Motor neuron (in vitro differentiated cells): ENCODE results near the gene SV2C. TPM values are rescaled to one million over a fixed set of nuclear protein-coding genes. Genes with fewer than 3 reads are reported as not detected.
A peak's percentile ranks its signal among the peaks of the same experiment; 100 is the strongest.

Experiments used
- ATAC-seq, 8 experiments: fragments of 200-7000 bp; cut with Tn5 transposase; replicated peaks in 6 of 8; 2 replicates each; pipeline ENCODE4 v1.8.0; 2021; ENCODE audit warnings: mild to moderate bottlenecking in 8 of 8, moderate library complexity in 8 of 8
- H3K27ac ChIP-seq, 2 donors: fragments of 250-450 bp; sonication (Bioruptor Pico); 2 replicates each; pipeline ENCODE4 v1.9.0; 2021; ENCODE audit warnings: antibody characterized with exemption in 2 of 2, mild to moderate bottlenecking in 2 of 2, moderate library complexity in 1 of 2
- H3K4me1 ChIP-seq, 2 donors: fragments of 250-450 bp; sonication (Bioruptor Pico); replicated peaks in 1 of 2; 2 replicates each; pipeline ENCODE4 v1.6.1; 2021; ENCODE audit warnings: antibody characterized with exemption in 2 of 2, mild to moderate bottlenecking in 2 of 2, moderate library complexity in 1 of 2
- H3K4me3 ChIP-seq, 5 donors: fragments of 250-450 bp; sonication (Bioruptor Pico); 2 replicates each; pipeline ENCODE4 v1.9.0; 2021; ENCODE audit warnings: antibody characterized with exemption in 5 of 5, mild to moderate bottlenecking in 5 of 5, moderate library complexity in 4 of 5
- WGBS, 10 experiments: fragments of 450-650 bp; shearing (Covaris generic); methylation state at CpG; one replicate each; pipeline ENCODE4 v1.0.0; 2022; 5-methylcytosine and 5-hydroxymethylcytosine counted together
- in situ Hi-C, 9 experiments: fragments of 400-800 bp; cut with MboI; loops; one replicate each; pipeline ENCODE4 v1.15.0; 2021; ENCODE audit warnings: low sequenced_read_pairs in 9 of 9, low pct_unique_long_range_greater_than_20kb in 2 of 9; ENCODE audit not compliant: unreplicated experiment in 9 of 9
- total RNA-seq, 8 experiments: library from RNA; unstranded; fragments of 300-600 nt; gene quantifications; 2 replicates each; pipeline versions ENCODE4 v1.2.3 to v1.2.4, GENCODE V29; 2022

The SV2C gene
- total RNA-seq, 8 experiments from 2014 or later: 0.20 to 21.8 (median 11.5) TPM

DNA sequence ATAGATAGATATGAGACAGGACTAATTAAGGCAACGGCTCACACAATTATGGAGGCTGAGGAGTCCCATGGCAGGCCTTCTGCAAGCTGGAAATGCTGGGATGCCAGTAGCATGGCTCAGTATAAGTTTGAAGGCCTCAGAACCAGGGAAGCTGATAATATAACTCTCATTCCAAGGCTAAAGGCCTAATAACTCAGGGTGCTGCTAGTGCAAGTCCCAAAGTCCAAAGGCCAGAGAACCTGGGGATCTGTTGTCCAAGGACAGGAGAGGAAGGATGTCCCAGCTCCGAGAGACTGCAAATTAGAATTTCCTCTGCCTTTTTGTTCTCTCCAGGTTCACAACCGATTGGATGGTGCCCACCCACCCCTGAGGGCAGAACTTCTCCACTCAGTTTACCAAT is 114.5 kb downstream of the SV2C start:
- no peak for ATAC-seq
- Histone ChIP-seq H3K4me3 (no peak overlapping the region), H3K4me1 (peaks cover 6 to 16% of the 10 kb centered on the region in 2 donors), H3K27ac (no peak overlapping the region)
- in situ Hi-C loops: no loop called here
- 13 to 90% (median 83%) methylated on average over 1 to 3 of the region's 3 CpGs; no CpG with 5 or more reads in 4 of the 10 experiments for WGBS, 10 experiments

DNA sequence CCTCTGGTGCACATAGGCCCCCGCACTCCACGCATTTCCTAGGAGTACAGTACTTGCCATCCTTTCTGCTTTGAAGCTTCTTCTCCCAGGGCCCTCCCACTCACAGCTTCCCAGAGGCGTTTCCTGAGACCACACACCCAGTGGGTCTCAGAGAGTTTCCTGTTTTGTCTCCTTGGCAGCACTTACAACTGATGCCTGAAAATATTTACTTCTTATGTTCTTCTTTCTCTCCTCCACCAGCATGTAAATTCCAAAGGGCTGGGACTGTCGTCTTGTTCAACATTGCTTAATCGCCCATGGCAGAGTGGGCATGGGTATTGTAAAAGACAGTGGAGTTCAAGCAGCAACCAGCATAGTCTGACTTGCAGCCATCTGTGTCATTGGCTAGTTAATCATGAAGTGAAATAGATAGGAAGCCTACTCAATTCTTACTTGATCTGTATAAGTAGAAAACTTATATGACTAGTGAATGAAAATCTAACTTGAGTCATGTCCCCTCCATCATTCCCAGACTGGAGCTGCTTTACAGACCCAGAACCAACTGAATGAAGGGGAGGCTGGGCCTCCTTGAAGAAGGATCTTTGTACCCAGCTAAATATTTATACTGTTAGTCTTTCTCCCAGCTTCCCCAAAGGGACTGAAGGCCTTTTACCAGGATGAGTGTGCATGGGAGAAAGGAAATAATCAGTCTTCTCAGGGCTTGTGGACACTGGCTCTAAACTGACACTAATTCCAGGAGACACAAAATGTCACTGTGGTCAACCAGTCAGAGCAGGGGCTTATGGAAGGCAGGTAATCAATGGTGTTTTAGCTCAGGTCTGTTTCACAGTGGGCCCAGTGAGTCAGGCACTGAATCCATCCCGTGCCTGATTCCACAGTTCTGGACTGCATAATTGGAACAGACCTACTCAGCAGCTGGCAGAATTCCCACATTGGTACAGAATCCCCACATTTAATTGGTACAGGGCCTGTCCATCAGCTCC is 116.4 kb downstream of the SV2C start:
- no peak overlapping the region for H3K4me3 ChIP-seq
- no peak overlapping the region for H3K27ac ChIP-seq
- WGBS, 10 experiments: 15 to 94% (median 80%) methylated on average over 1 to 5 of the region's 6 CpGs; no CpG with 5 or more reads in 1 of the 10 experiments
- peak in 3 of 8 experiments; percentile 33 to 96 (median 47) for ATAC-seq
- H3K4me1 ChIP-seq: peaks cover 8 to 9% of the 10 kb centered on the region in 2 donors
- in situ Hi-C loops: no loop called here

DNA sequence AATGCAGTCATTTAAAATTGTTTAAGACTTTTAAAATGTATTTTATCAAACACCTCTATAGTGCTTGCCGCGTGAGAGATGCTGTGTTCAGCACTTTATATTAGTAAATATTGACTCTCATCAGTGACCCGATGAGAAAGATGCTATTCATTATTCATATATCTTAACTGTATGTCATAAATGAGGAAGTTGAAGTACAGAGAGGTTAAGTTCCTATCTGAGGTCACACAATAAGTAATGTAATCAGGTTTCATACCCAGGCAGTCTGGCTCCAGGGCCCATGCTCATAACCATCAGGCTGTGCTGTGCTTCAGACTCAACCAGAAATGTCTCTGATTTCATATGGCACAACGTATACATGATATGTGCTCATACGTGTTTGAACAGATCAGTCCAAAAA is 119.0 kb downstream of the SV2C start:
- in situ Hi-C loops: no loop called here
- H3K27ac ChIP-seq: no peak overlapping the region
- no peak overlapping the region for H3K4me3 ChIP-seq
- no peak for ATAC-seq
- WGBS, 10 experiments: 40 to 100% (median 92%) methylated on average over 2 to 5 of the region's 5 CpGs
- peaks cover 4 to 5% of the 10 kb centered on the region in 2 donors for H3K4me1 ChIP-seq

DNA sequence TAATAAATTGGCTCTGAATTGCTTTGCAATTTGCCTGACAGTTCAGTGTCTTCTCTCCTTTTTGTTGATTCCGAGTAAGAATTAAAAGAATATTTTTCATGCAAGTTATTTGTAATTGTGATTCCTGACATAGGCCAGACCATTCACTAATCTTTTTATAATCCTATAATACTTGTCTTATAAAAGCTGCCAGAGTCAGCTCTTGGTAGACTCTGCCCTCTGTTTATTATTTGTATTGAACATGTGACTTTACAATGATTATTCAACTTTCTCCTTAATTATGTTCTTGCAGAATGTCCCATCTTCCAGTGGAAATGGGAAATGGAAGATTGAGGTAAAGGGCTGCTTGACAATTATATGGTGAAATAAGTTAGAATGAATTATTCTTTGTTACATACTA is 121.0 kb downstream of the SV2C start:
- ATAC-seq: no peak
- H3K4me1 ChIP-seq: peaks cover 4 to 5% of the 10 kb centered on the region in 2 donors
- in situ Hi-C loops: no loop called here
- no peak overlapping the region for H3K4me3 ChIP-seq
- 0 to 100% (median 70%) methylated on average over 1 of the region's 1 CpG; no CpG with 5 or more reads in 1 of the 10 experiments for WGBS, 10 experiments
- H3K27ac ChIP-seq: no peak overlapping the region

DNA sequence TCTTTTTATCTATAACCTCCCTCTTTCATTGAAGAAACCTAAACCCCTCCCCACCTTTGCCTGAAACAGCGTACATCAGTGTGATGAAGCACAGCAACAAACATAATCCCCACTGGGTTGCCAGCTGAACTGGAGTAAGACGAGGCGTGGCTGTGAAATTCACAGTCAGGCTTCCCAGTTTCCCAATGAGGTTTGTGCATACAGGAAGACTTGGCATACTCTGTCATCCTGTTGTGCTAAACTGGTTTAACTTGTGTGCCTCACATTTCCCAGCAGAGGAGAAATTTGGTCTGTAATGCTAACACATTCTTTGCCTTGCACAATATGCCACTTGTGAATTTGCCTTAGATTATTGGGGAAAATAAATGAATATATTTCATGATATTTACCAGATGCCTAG is 121.5 kb downstream of the SV2C start:
- ATAC-seq: peak in 3 of 8 experiments; percentile 96 to 98 (median 97)
- WGBS, 10 experiments: 0 to 90% (median 79%) methylated on average over 1 to 3 of the region's 3 CpGs
- H3K4me3 ChIP-seq: no peak overlapping the region
- no peak overlapping the region for H3K27ac ChIP-seq
- in situ Hi-C loops: no loop called here
- H3K4me1 ChIP-seq: peaks cover under 1 to 4% of the 10 kb centered on the region in 2 donors

DNA sequence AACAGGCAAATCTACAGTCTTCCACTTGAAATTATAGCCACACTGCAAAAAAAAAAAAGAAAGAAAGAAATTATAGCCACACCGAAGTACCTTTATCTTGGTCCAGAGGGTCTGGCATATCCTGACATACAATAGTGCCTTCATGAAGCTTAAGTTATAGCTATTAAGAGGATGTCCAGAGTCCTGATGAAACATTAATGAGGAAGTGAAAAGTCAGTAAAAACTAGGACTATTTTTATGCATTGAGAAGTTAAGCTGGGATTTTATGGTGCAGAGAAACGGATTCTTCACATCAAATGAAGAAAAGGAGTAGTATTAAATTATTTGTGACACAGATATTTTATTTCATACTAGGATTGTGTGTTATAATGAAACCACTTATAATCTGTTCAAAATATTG is 123.9 kb downstream of the SV2C start:
- in situ Hi-C loops: no loop called here
- WGBS, 10 experiments: 16 to 100% (median 89%) methylated on average over 1 to 2 of the region's 2 CpGs; no CpG with 5 or more reads in 1 of the 10 experiments

DNA sequence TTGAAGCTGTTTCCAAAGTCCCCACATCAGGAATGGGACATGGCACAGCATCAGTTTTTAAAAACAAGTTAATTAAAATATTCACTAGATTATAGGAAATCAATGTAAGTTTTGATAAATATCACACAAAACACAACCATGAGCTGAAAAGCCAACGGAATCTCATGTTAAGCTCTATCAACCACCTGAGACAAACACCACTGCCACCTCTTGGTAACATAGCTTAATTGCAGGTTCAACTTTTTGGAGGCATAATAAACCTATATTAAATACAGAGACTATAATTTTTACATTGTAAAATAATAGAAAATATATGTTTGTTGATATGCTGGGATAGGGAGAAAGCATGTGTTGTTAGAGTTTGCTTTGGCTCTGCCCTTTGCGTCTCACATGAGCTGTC is 126.1 kb downstream of the SV2C start:
- whole genome bisulfite sequencing, 10 experiments: 60 to 100% (median 92%) methylated on average over 1 to 2 of the region's 2 CpGs; no CpG with 5 or more reads in 3 of the 10 experiments
- Histone ChIP-seq H3K4me3 (no peak overlapping the region), H3K27ac (no peak overlapping the region), H3K4me1 (peaks cover 0 to 4% of the 10 kb centered on the region in 2 donors)
- in situ Hi-C loops: no loop called here
- no peak for ATAC-seq

More for the DNA sequence above, 123.9 kb downstream of the SV2C start:
- Histone ChIP-seq H3K27ac (no peak overlapping the region), H3K4me3 (no peak overlapping the region), H3K4me1 (peaks cover 0 to 4% of the 10 kb centered on the region in 2 donors)
- ATAC-seq: no peak

DNA sequence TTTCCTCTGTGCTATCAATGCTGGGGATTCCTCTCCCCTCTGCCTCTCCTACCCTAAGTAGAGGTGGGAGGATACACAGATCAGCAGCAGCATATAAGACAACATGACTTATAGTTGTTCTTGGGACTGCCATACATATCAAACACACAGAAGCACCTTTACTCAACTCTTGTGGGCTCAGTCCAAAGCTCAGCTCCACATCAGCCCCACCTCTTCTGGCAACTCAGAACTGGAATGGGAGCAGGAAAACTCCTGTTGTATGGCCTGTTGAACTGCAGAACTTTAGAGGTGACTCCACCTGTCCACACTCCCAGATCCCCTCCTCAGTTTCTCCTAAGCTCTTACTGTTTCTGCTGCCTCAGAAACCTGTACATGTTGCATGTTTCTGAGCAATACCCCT is 127.8 kb downstream of the SV2C start:
- H3K4me3 ChIP-seq: no peak overlapping the region
- H3K4me1 ChIP-seq: peaks cover 0 to 2% of the 10 kb centered on the region in 2 donors
- H3K27ac ChIP-seq: no peak overlapping the region
- in situ Hi-C loops: no loop called here
- no peak for ATAC-seq

DNA sequence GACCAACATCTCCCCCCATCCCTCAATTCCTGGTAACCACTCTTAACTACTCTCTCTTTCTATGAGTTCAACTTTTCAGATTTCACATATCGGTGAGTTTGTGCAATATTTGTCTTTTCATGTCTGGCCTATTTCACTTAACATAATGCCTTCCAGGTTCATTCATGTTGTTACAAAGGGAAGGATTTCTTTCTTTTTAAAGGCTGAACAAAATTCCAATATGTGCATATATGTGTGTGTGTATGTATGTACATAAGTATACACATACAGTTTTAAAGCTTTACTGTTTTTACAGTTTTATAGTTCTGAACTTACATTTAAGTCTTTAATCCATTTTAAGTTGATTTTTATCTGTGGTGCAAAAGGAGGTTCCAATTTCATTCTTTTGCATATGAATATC is 130.7 kb downstream of the SV2C start:
- peak in 3 of 8 experiments; percentile 86 to 98 (median 89) for ATAC-seq
- Histone ChIP-seq H3K4me1 (peaks cover 3 to 15% of the 10 kb centered on the region in 2 donors), H3K27ac (no peak overlapping the region), H3K4me3 (no peak overlapping the region)
- in situ Hi-C loops: no loop called here
- WGBS, 10 experiments: 0 to 100% (median 83%) methylated on average over 1 of the region's 1 CpG; no CpG with 5 or more reads in 1 of the 10 experiments

DNA sequence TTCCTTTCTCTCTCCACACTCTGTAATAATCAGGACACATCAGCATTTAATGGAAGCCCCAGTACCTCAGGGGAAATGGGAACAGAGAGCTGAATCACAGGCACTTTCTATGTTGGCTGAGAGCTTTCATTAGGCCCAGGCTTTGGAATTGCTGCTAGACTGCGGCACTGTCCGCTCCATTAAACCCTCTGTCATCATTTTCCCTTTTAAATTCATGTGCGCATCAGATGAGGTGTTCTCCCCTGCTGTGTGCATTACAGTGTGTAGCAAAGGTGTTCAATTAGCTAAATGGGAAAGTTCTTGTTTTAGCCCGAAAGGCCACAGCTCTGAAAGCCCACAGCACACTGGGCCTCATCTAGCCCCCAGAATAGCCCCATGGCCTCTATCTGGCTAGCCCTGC is 133.6 kb downstream of the SV2C start:
- in situ Hi-C loops: no loop called here
- H3K4me1 ChIP-seq: peaks cover 3 to 15% of the 10 kb centered on the region in 2 donors
- H3K27ac ChIP-seq: peak overlapping the region in 1 of 2 donors; percentile 56
- WGBS, 10 experiments: 0 to 100% (median 78%) methylated on average over 1 to 4 of the region's 4 CpGs; no CpG with 5 or more reads in 2 of the 10 experiments
- H3K4me3 ChIP-seq: no peak overlapping the region
- peak in 5 of 8 experiments; percentile 50 to 90 (median 77) for ATAC-seq

DNA sequence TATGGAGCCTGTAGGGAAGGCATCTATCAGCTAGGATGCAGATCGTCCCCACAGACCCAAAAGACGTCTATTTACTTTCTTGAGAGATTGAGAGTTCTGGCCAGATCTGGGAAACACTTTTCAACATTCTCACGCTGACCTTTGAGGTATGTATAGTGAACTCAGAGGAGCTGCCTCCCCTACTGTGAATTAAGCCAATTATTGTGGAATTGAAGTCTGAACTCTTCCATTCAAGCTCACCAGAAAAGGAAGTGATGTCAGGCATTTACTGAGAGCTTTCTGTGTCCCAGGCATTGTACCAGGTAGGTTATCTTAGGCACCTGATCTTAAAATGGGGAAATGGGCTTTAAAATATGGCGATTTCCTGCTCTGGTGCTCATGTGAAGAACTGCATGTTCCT is 136.5 kb downstream of the SV2C start:
- Histone ChIP-seq H3K4me3 (no peak overlapping the region), H3K27ac (no peak overlapping the region), H3K4me1 (peaks cover 3 to 17% of the 10 kb centered on the region in 2 donors)
- no peak for ATAC-seq
- in situ Hi-C loops: no loop called here
- 0 to 100% (median 67%) methylated on average over 1 to 3 of the region's 4 CpGs; no CpG with 5 or more reads in 2 of the 10 experiments for WGBS, 10 experiments

DNA sequence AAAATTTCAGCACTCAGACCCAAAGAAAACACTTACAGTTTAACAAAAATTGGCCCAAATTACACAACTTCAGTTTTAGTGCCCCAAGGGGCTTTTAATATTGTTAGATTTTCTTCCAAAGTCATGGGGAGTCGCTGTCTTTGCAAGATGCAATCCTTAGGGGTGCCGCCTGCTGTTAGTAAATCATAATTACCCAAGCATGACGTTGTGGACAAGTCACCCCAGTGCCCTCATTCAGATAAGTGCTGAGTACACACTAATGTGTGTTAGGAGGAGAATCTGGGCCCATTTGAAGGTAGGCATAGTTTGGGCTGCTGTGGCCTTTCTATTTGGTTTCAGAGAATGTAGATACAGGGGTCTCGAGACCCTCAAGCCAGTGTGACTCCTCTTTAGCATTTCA is 138.1 kb downstream of the SV2C start:
- in situ Hi-C loops: no loop called here

DNA sequence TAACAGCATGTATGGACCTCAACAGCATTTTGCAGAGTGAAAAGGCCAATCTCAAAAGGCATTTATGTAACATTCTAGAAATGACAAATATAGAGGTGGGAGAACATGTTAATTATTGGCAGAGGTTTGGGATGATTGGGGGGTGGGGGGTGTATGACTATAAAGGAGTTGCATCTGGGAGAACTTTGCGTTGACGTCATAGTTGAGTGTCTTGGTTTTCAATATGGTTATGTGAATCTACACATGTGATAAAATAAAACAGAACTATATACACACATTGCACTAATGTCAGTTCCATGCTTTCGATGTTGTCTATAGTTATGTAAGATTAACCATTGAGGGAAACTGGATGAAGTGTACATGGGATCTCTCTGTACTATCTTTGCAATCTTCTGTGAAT is 139.1 kb downstream of the SV2C start:
- Histone ChIP-seq H3K4me1 (peaks cover 0 to 7% of the 10 kb centered on the region in 2 donors), H3K27ac (no peak overlapping the region), H3K4me3 (no peak overlapping the region)
- no peak for ATAC-seq
- in situ Hi-C loops: no loop called here
- WGBS, 10 experiments: 0 to 100% (median 92%) methylated on average over 1 to 3 of the region's 3 CpGs

More for the DNA sequence above, 138.1 kb downstream of the SV2C start:
- no peak for ATAC-seq
- WGBS, 10 experiments: 0 to 89% (median 63%) methylated on average over 1 to 4 of the region's 4 CpGs; no CpG with 5 or more reads in 1 of the 10 experiments
- H3K4me1 ChIP-seq: peaks cover 3 to 15% of the 10 kb centered on the region in 2 donors
- H3K4me3 ChIP-seq: no peak overlapping the region
- no peak overlapping the region for H3K27ac ChIP-seq
